Esophagus squamous epithelium (tissue), 4 donors: ENCODE measurements around the gene TAF11.

Experiments used
- POLR2A ChIP-seq, 4 donors: fragments of 450-650 bp; IDR thresholded peaks; one replicate each; pipeline ENCODE4 v1.6.1; 2017; ENCODE audit warnings: antibody characterized with exemption in 4 of 4, mild to moderate bottlenecking in 4 of 4, moderate library complexity in 3 of 4
- TF ChIP-seq, protein P1 (sequence below), 6 experiments: fragments of 450-650 bp in 4 of 6; fragments of 200-600 bp in 2 of 6; sonication (generic) in 2 of 6; IDR thresholded peaks; one replicate each; pipeline ENCODE4 v1.5.1; 2016 to 2019; ENCODE audit warnings: antibody characterized with exemption in 6 of 6, mild to moderate bottlenecking in 4 of 6, moderate library complexity in 4 of 6

DNA sequence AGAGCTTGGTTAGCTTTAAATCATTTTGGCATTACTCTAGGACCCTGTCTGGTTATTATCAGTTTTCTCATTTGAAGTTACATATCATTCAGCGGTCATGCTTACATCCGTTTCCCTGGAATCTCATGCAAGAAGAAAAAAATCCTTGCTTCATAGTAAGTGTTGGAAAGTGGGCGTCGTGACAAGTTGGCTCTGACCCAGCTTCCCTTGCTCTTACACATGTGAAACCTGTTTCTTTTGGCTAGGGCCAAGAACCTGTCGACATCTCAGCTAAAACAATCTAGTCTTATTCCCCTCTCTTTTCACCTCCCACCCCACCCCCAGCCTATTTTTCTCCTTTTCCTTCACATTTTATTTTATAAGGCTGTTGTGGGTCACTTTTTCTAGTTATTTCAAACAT lies 46.7 kb upstream of the TAF11 start:
- TF ChIP-seq, protein P1, sequence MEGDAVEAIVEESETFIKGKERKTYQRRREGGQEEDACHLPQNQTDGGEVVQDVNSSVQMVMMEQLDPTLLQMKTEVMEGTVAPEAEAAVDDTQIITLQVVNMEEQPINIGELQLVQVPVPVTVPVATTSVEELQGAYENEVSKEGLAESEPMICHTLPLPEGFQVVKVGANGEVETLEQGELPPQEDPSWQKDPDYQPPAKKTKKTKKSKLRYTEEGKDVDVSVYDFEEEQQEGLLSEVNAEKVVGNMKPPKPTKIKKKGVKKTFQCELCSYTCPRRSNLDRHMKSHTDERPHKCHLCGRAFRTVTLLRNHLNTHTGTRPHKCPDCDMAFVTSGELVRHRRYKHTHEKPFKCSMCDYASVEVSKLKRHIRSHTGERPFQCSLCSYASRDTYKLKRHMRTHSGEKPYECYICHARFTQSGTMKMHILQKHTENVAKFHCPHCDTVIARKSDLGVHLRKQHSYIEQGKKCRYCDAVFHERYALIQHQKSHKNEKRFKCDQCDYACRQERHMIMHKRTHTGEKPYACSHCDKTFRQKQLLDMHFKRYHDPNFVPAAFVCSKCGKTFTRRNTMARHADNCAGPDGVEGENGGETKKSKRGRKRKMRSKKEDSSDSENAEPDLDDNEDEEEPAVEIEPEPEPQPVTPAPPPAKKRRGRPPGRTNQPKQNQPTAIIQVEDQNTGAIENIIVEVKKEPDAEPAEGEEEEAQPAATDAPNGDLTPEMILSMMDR (IDR thresholded peaks at IDR 0.05) = no peak
- no peak for TF ChIP-seq POLR2A (IDR thresholded peaks at IDR 0.05)
